Peyer's patch (tissue), 4 donors: ENCODE results near the gene ATP5MC2. TPM values are rescaled to one million over a fixed set of nuclear protein-coding genes. Genes with fewer than 3 reads are reported as not detected.

Experiments used
- DNase-seq, 3 donors: peaks; one replicate each; pipeline ENCODE4 v3.0.0-alpha.2; 2017 to 2019
- H3K27ac ChIP-seq, 4 donors: fragments of 200-600 bp; sonication (generic); one replicate each; pipeline ENCODE4 v1.5.1; 2016 to 2019
- H3K27me3 ChIP-seq, 2 donors: fragments of 200-600 bp; sonication (generic); one replicate each; pipeline ENCODE4 v1.5.1; 2019
- H3K36me3 ChIP-seq, 3 donors: fragments of 200-600 bp; sonication (generic); one replicate each; pipeline ENCODE4 v1.5.1; 2016 to 2019
- H3K4me1 ChIP-seq, 4 donors: fragments of 200-600 bp; sonication (generic); one replicate each; pipeline ENCODE4 v1.5.1; 2016 to 2019
- H3K4me3 ChIP-seq, 4 donors: fragments of 200-600 bp; sonication (generic); 1 replicate in 3 of 4; 2 replicates in 1 of 4; pipeline ENCODE4 v1.5.1; 2016 to 2019; ENCODE audit warnings: mild to moderate bottlenecking in 1 of 4
- H3K9me3 ChIP-seq, 4 donors: fragments of 200-600 bp; sonication (generic); one replicate each; pipeline ENCODE4 v1.5.1; 2016 to 2019; ENCODE audit warnings: mild to moderate bottlenecking in 1 of 4
- POLR2A ChIP-seq, 2 donors: fragments of 450-650 bp; IDR thresholded peaks; one replicate each; pipeline ENCODE4 v1.5.1; 2017; ENCODE audit warnings: antibody characterized with exemption in 2 of 2, mild to moderate bottlenecking in 2 of 2, moderate library complexity in 2 of 2
- total RNA-seq, 4 donors: library from RNA; depleted of rRNA; stranded (reverse); fragments of >200 nt; gene quantifications; one replicate each; pipeline ENCODE4 v1.1.0, GENCODE V29; 2016
- TF ChIP-seq, protein P1 (sequence below), 6 experiments: fragments of 450-650 bp in 4 of 6; fragments of 200-600 bp in 2 of 6; sonication (generic) in 1 of 6; IDR thresholded peaks; one replicate each; pipeline ENCODE4 v1.5.1; 2017 to 2019; ENCODE audit warnings: antibody characterized with exemption in 6 of 6, mild to moderate bottlenecking in 3 of 6, moderate library complexity in 1 of 6

Gene ATP5MC2
- total RNA-seq, 4 donors from 2014 or later: 118 to 246 (median 203) TPM

GRCh38 chr12:53703756-53704155 lies 27.9 kb upstream of the ATP5MC2 start:
- H3K27me3 ChIP-seq: no peaks in the 10 kb centered on the region
- H3K4me3 ChIP-seq: no peak overlapping the region
- no peak overlapping the region for H3K27ac ChIP-seq
- H3K36me3 ChIP-seq: no peaks in the 10 kb centered on the region
- H3K4me1 ChIP-seq: no peaks in the 10 kb centered on the region
- no peaks in the 10 kb centered on the region for H3K9me3 ChIP-seq
- no peak for TF ChIP-seq POLR2A (IDR thresholded peaks at IDR 0.05)
- TF ChIP-seq, protein P1, sequence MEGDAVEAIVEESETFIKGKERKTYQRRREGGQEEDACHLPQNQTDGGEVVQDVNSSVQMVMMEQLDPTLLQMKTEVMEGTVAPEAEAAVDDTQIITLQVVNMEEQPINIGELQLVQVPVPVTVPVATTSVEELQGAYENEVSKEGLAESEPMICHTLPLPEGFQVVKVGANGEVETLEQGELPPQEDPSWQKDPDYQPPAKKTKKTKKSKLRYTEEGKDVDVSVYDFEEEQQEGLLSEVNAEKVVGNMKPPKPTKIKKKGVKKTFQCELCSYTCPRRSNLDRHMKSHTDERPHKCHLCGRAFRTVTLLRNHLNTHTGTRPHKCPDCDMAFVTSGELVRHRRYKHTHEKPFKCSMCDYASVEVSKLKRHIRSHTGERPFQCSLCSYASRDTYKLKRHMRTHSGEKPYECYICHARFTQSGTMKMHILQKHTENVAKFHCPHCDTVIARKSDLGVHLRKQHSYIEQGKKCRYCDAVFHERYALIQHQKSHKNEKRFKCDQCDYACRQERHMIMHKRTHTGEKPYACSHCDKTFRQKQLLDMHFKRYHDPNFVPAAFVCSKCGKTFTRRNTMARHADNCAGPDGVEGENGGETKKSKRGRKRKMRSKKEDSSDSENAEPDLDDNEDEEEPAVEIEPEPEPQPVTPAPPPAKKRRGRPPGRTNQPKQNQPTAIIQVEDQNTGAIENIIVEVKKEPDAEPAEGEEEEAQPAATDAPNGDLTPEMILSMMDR (IDR thresholded peaks at IDR 0.05): no peak
- no peak for DNase-seq

- DNase-seq: peak; percentile 76 to 91 (median 85)
- H3K27me3 ChIP-seq: peaks cover 0 to 8% of the 10 kb centered on the region in 2 donors
Measured at GRCh38 chr12:53701518-53702264, 25.8 kb upstream of the ATP5MC2 start.

GRCh38 chr12:53700567-53700966 lies 24.7 kb upstream of the ATP5MC2 start:
- DNase-seq: no peak
- no peak overlapping the region for H3K4me3 ChIP-seq
- H3K4me1 ChIP-seq: peaks cover 0 to 12% (median 7%) of the 10 kb centered on the region in 4 donors
- TF ChIP-seq, protein P1 (IDR thresholded peaks at IDR 0.05): no peak
- no peak for TF ChIP-seq POLR2A (IDR thresholded peaks at IDR 0.05)
- no peaks in the 10 kb centered on the region for H3K36me3 ChIP-seq
- H3K27ac ChIP-seq: no peak overlapping the region
- H3K27me3 ChIP-seq: peaks cover 0 to 13% of the 10 kb centered on the region in 2 donors
- H3K9me3 ChIP-seq: no peaks in the 10 kb centered on the region

More at GRCh38 chr12:53701518-53702264, 25.8 kb upstream of the ATP5MC2 start:
- Histone ChIP-seq H3K4me3 (no peak overlapping the region), H3K4me1 (peaks cover 0 to 3% (median under 1%) of the 10 kb centered on the region in 4 donors), H3K36me3 (no peaks in the 10 kb centered on the region), H3K27ac (no peak overlapping the region), H3K9me3 (no peaks in the 10 kb centered on the region)
- TF ChIP-seq POLR2A (IDR thresholded peaks at IDR 0.05): no peak
- TF ChIP-seq, protein P1 (IDR thresholded peaks at IDR 0.05): peak; percentile 65 to 91 (median 88)

DNA sequence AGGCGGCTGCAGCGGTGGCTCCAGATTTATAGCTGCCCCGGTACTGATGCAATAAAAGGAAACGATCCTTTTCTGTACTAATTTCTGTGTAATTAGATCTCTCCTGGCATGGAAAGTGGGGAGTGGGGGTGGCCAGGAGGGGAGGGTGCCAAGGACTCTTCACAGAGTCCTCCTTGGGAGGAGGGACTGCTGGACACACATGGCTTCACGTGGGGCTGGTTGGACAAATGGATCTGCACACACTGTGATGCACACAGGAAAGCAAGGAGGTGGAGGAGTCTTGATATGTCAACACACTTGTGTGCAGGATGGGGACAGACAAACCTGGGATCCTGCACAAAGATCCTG lies 23.8 kb upstream of the ATP5MC2 start:
- Histone ChIP-seq H3K4me3 (no peak overlapping the region), H3K27ac (no peak overlapping the region), H3K36me3 (no peaks in the 10 kb centered on the region), H3K27me3 (peaks cover 0 to 22% of the 10 kb centered on the region in 2 donors), H3K9me3 (no peaks in the 10 kb centered on the region), H3K4me1 (peaks cover 0 to 21% (median 15%) of the 10 kb centered on the region in 4 donors)
- no peak for DNase-seq
- TF ChIP-seq, protein P1 (IDR thresholded peaks at IDR 0.05): no peak

DNA sequence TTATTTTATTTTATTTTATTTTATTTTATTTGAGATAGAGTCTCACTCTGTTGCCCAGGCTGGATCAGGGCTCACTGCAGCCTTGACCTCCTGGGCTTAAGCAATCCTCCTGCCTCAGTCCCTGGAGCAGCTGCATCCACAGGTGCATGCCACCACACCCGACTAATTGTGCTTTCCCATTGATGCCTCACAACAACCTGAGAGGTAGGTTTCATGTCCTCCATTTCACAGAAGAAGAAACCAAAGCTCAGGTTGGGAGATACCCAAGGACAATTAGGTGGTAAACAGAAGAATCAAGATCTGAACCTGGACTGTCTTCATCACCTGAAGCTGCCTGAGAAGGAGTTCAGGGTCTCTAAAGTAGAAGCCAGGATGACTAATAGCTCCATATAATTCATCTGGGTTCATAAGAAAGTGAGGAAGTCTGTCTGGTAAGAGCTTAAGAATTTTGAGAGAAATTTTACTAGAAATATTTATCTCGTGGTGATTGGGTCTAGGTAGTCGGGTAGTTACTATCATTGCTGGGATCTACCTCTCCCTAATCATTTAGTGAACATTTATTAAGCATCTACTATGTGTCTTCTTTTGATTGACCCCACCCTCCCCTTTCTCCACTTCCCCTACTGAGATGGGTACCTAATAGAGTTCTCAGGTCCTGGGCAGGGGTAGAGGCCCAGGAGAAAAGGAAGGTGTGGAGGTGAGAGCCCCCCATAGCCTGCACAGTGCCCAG lies 23.2 kb upstream of the ATP5MC2 start:
- no peak overlapping the region for H3K27ac ChIP-seq
- DNase-seq: no peak
- no peaks in the 10 kb centered on the region for H3K9me3 ChIP-seq
- H3K36me3 ChIP-seq: no peaks in the 10 kb centered on the region
- H3K27me3 ChIP-seq: peaks cover 0 to 27% of the 10 kb centered on the region in 2 donors
- peaks cover 0 to 21% (median 16%) of the 10 kb centered on the region in 4 donors for H3K4me1 ChIP-seq
- H3K4me3 ChIP-seq: no peak overlapping the region
- TF ChIP-seq POLR2A (IDR thresholded peaks at IDR 0.05): no peak
- TF ChIP-seq, protein P1 (IDR thresholded peaks at IDR 0.05): no peak
